Brain microvascular endothelial cell (primary cell): ENCODE measurements around the gene TMEM120B.

Experiments used
- DNase-seq: peaks from one replicate; pipeline ENCODE4 v3.0.0-alpha.2; 2020
- H3K27ac ChIP-seq: fragments of 250-450 bp; sonication (Bioruptor Pico); 2 replicates; pipeline ENCODE4 v1.5.1; 2020; ENCODE audit warnings: mild to moderate bottlenecking, moderate library complexity
- H3K27me3 ChIP-seq: fragments of 250-450 bp; sonication (Bioruptor Pico); replicated peaks from 2 replicates; pipeline ENCODE4 v1.5.1; 2020; ENCODE audit warnings: mild to moderate bottlenecking
- H3K36me3 ChIP-seq: fragments of 250-450 bp; sonication (Bioruptor Pico); replicated peaks from 2 replicates; pipeline ENCODE4 v1.5.1; 2020; ENCODE audit warnings: mild to moderate bottlenecking
- H3K4me3 ChIP-seq: 2 replicates; pipeline ENCODE4 v1.5.1; 2011; ENCODE audit warnings: low read depth, mild to moderate bottlenecking, control low read depth, low read length, moderate library complexity
- CTCF ChIP-seq: IDR thresholded peaks from 2 replicates; pipeline ENCODE4 v1.5.1; 2011; ENCODE audit warnings: low read depth, mild to moderate bottlenecking, moderate library complexity, low read length, control low read depth, inconsistent platforms; ENCODE audit errors: missing control alignments
- in situ Hi-C: cut with HindIII; loops from 2 replicates; pipeline ENCODE4 v1.10.0; 2017; ENCODE audit warnings: low sequenced_read_pairs, low pct_ligation_motif_present

Gene TMEM120B

GRCh38 chr12:121799842-121800693 lies 87.5 kb downstream of the TMEM120B start:
- in situ Hi-C loops = no loop called here
- Histone ChIP-seq H3K36me3 (peaks cover 3% of the 10 kb centered on the region), H3K27ac (peak overlapping the region; percentile 97), H3K27me3 (no peaks in the 10 kb centered on the region), H3K4me3 (peak overlapping the region; percentile 64)
- peak; percentile 77 for DNase-seq
- TF ChIP-seq CTCF = no peak

- in situ Hi-C loops = no loop called here
Observed at GRCh38 chr12:121800694-121801594, 88.4 kb downstream of the TMEM120B start.

GRCh38 chr12:121801595-121802484 lies 89.3 kb downstream of the TMEM120B start:
- no peak for DNase-seq
- TF ChIP-seq CTCF = no peak
- in situ Hi-C loops = no loop called here
- no peaks in the 10 kb centered on the region for H3K36me3 ChIP-seq
- peak overlapping the region; percentile 97 for H3K27ac ChIP-seq
- H3K27me3 ChIP-seq = no peaks in the 10 kb centered on the region
- H3K4me3 ChIP-seq = peak overlapping the region; percentile 68

More at GRCh38 chr12:121800694-121801594, 88.4 kb downstream of the TMEM120B start:
- H3K27me3 ChIP-seq = no peaks in the 10 kb centered on the region
- peak; percentile 70 for DNase-seq
- peak overlapping the region; percentile 97 for H3K27ac ChIP-seq
- no peak for TF ChIP-seq CTCF
- H3K36me3 ChIP-seq = no peaks in the 10 kb centered on the region
- peak overlapping the region; percentile 68 for H3K4me3 ChIP-seq

- peak overlapping the region; percentile 68 for H3K4me3 ChIP-seq
- peak overlapping the region; percentile 97 for H3K27ac ChIP-seq
- no peaks in the 10 kb centered on the region for H3K36me3 ChIP-seq
- in situ Hi-C loops = no loop called here
- DNase-seq = no peak
- no peak for TF ChIP-seq CTCF
- H3K27me3 ChIP-seq = no peaks in the 10 kb centered on the region
Observed at GRCh38 chr12:121802485-121802842, 89.9 kb downstream of the TMEM120B start.
